Peyer's patch (tissue), 4 donors: Measurements from ENCODE around the gene COL6A1. TPM values are rescaled to one million over a fixed set of nuclear protein-coding genes. Genes with fewer than 3 reads are reported as not detected.

Experiments used
- DNase-seq, 3 donors: peaks; one replicate each; pipeline ENCODE4 v3.0.0-alpha.2; 2017 to 2019
- H3K27ac ChIP-seq, 4 donors: fragments of 200-600 bp; sonication (generic); one replicate each; pipeline ENCODE4 v1.5.1; 2016 to 2019
- H3K27me3 ChIP-seq, 2 donors: fragments of 200-600 bp; sonication (generic); one replicate each; pipeline ENCODE4 v1.5.1; 2019
- H3K36me3 ChIP-seq, 3 donors: fragments of 200-600 bp; sonication (generic); one replicate each; pipeline ENCODE4 v1.5.1; 2016 to 2019
- H3K4me1 ChIP-seq, 4 donors: fragments of 200-600 bp; sonication (generic); one replicate each; pipeline ENCODE4 v1.5.1; 2016 to 2019
- H3K4me3 ChIP-seq, 4 donors: fragments of 200-600 bp; sonication (generic); 1 replicate in 3 of 4; 2 replicates in 1 of 4; pipeline ENCODE4 v1.5.1; 2016 to 2019; ENCODE audit warnings: mild to moderate bottlenecking in 1 of 4
- H3K9me3 ChIP-seq, 4 donors: fragments of 200-600 bp; sonication (generic); one replicate each; pipeline ENCODE4 v1.5.1; 2016 to 2019; ENCODE audit warnings: mild to moderate bottlenecking in 1 of 4
- CTCF ChIP-seq, 6 experiments: fragments of 450-650 bp in 4 of 6; fragments of 200-600 bp in 2 of 6; sonication (generic) in 1 of 6; IDR thresholded peaks; one replicate each; pipeline ENCODE4 v1.5.1; 2017 to 2019; ENCODE audit warnings: antibody characterized with exemption in 6 of 6, mild to moderate bottlenecking in 3 of 6, moderate library complexity in 1 of 6
- POLR2A ChIP-seq, 2 donors: fragments of 450-650 bp; IDR thresholded peaks; one replicate each; pipeline ENCODE4 v1.5.1; 2017; ENCODE audit warnings: antibody characterized with exemption in 2 of 2, mild to moderate bottlenecking in 2 of 2, moderate library complexity in 2 of 2
- total RNA-seq, 4 donors: library from RNA; depleted of rRNA; stranded (reverse); fragments of >200 nt; gene quantifications; one replicate each; pipeline ENCODE4 v1.1.0, GENCODE V29; 2016

COL6A1 gene
- total RNA-seq, 4 donors from 2014 or later: 37.7 to 458 (median 161) TPM

GRCh38 chr21:45999581-46000181, 18.1 kb downstream of the COL6A1 start:
- H3K4me3 ChIP-seq: no peak overlapping the region
- H3K36me3 ChIP-seq: peaks cover 0 to 20% (median 0%) of the 10 kb centered on the region in 3 donors
- DNase-seq: peak in 2 of 3 donors; percentile 11 to 23
- H3K27me3 ChIP-seq: no peaks in the 10 kb centered on the region
- no peaks in the 10 kb centered on the region for H3K4me1 ChIP-seq
- H3K9me3 ChIP-seq: no peaks in the 10 kb centered on the region
- no peak for TF ChIP-seq POLR2A (IDR thresholded peaks at IDR 0.05)
- TF ChIP-seq CTCF (IDR thresholded peaks at IDR 0.05): no peak
- peak overlapping the region in 2 of 4 donors; percentile 25 to 56 for H3K27ac ChIP-seq

- Histone ChIP-seq H3K27me3 (no peaks in the 10 kb centered on the region), H3K36me3 (peaks cover 0 to 20% (median 0%) of the 10 kb centered on the region in 3 donors), H3K9me3 (no peaks in the 10 kb centered on the region), H3K4me1 (no peaks in the 10 kb centered on the region), H3K4me3 (no peak overlapping the region), H3K27ac (peak overlapping the region in 2 of 4 donors; percentile 25 to 56)
- DNase-seq: peak in 2 of 3 donors; percentile 6 to 41
- no peak for TF ChIP-seq CTCF (IDR thresholded peaks at IDR 0.05)
- TF ChIP-seq POLR2A (IDR thresholded peaks at IDR 0.05): no peak
These were observed 18.7 kb downstream of the COL6A1 start for GRCh38 chr21:46000182-46000730.

- Histone ChIP-seq H3K9me3 (no peaks in the 10 kb centered on the region), H3K27me3 (no peaks in the 10 kb centered on the region), H3K4me1 (no peaks in the 10 kb centered on the region), H3K27ac (peak overlapping the region in 2 of 4 donors; percentile 25 to 56), H3K4me3 (no peak overlapping the region), H3K36me3 (peaks cover 0 to 20% (median 0%) of the 10 kb centered on the region in 3 donors)
- peak in 2 of 3 donors; percentile 12 to 44 for DNase-seq
- TF ChIP-seq POLR2A (IDR thresholded peaks at IDR 0.05) (no peak), CTCF (IDR thresholded peaks at IDR 0.05) (no peak)
These were observed 19.4 kb downstream of the COL6A1 start for GRCh38 chr21:46000731-46001641.

GRCh38 chr21:46001821-46002681, 20.5 kb downstream of the COL6A1 start:
- no peak overlapping the region for H3K4me3 ChIP-seq
- no peak for TF ChIP-seq CTCF (IDR thresholded peaks at IDR 0.05)
- TF ChIP-seq POLR2A (IDR thresholded peaks at IDR 0.05): no peak
- H3K27ac ChIP-seq: no peak overlapping the region
- peaks cover 0 to 20% (median 0%) of the 10 kb centered on the region in 3 donors for H3K36me3 ChIP-seq
- no peaks in the 10 kb centered on the region for H3K4me1 ChIP-seq
- no peaks in the 10 kb centered on the region for H3K9me3 ChIP-seq
- peak; percentile 13 to 41 (median 33) for DNase-seq
- H3K27me3 ChIP-seq: no peaks in the 10 kb centered on the region
